IMR-90 (cell line): ENCODE measurements around the gene FBN1. TPM values are rescaled to one million over a fixed set of nuclear protein-coding genes. Genes with fewer than 3 reads are reported as not detected.
A peak's percentile ranks its signal among the peaks of the same experiment; 100 is the strongest.

Experiments
- ATAC-seq: fragments of 200-7000 bp; cut with Tn5 transposase; 2 replicates; pipeline ENCODE4 v1.9.1; 2020; ENCODE audit warnings: low read depth, mild to moderate bottlenecking, moderate library complexity
- BruUV-seq: library from RNA; stranded (reverse); fragments of 400-500 nt; replicated peaks from 2 replicates; lab custom pipeline; 2021; lab: Mats Ljungman, UMichigan
- CTCF ChIA-PET: fragments of 300-600 bp; formaldehyde crosslinking; extraction: SDS; loops from one replicate; lab custom pipeline; 2021; ENCODE audit warnings: antibody characterized with exemption; lab: Yijun Ruan, JAX
- POLR2A ChIA-PET: fragments of 300-600 bp; sonication (Branson Sonifier 250); formaldehyde crosslinking; loops from one replicate; lab custom pipeline; 2022; ENCODE audit warnings: antibody characterized with exemption; ENCODE audit not compliant: unreplicated experiment; lab: Charles Lee
- DNase-seq: peaks from one replicate; pipeline ENCODE4 v3.0.0; 2013
- H2AFZ ChIP-seq: replicated peaks from 2 replicates; pipeline ENCODE3; 2013; ENCODE audit warnings: low read length, mild to moderate bottlenecking; ENCODE audit not compliant: poor library complexity
- H2AK5ac ChIP-seq: 2 replicates; pipeline ENCODE4 v1.6.1; 2013; ENCODE audit warnings: low read depth, low read length, inconsistent platforms
- H2AK9ac ChIP-seq: replicated peaks from 2 replicates; pipeline ENCODE3; 2013; ENCODE audit warnings: mild to moderate bottlenecking, low read depth, low read length, moderate library complexity; ENCODE audit not compliant: poor library complexity
- H2BK120ac ChIP-seq: 2 replicates; pipeline ENCODE4 v1.6.1; 2013; ENCODE audit warnings: low read depth, low read length, inconsistent platforms
- H2BK15ac ChIP-seq: 3 replicates; pipeline ENCODE4 v1.6.1; 2013; ENCODE audit warnings: low read depth, low read length, inconsistent platforms
- H2BK20ac ChIP-seq: 2 replicates; pipeline ENCODE4 v1.6.1; 2013; ENCODE audit warnings: low read depth, mild to moderate bottlenecking, inconsistent platforms, low read length, moderate library complexity
- H2BK5ac ChIP-seq: 2 replicates; pipeline ENCODE4 v1.6.1; 2013; ENCODE audit warnings: mild to moderate bottlenecking, low read depth, low read length, inconsistent platforms; ENCODE audit not compliant: poor library complexity, severe bottlenecking
- H3K14ac ChIP-seq: replicated peaks from 2 replicates; pipeline ENCODE4 v1.6.1; 2013; ENCODE audit warnings: low read depth, low read length, inconsistent platforms
- H3K18ac ChIP-seq: 2 replicates; pipeline ENCODE4 v1.6.1; 2013; ENCODE audit warnings: low read depth, low read length, control low read depth
- H3K23ac ChIP-seq: 2 replicates; pipeline ENCODE4 v1.6.1; 2013; ENCODE audit warnings: low read depth, low read length, inconsistent platforms
- H3K27ac ChIP-seq: 2 replicates; pipeline ENCODE4 v1.5.1; 2013; ENCODE audit warnings: mild to moderate bottlenecking, control low read depth, low read length; ENCODE audit not compliant: insufficient read depth
- H3K27me3 ChIP-seq: 2 replicates; pipeline ENCODE4 v1.6.1; 2013; ENCODE audit warnings: low read length; ENCODE audit not compliant: control insufficient read depth, insufficient read depth
- H3K36me3 ChIP-seq: 2 replicates; pipeline ENCODE4 v1.6.1; 2013; ENCODE audit warnings: low read length, mixed read lengths; ENCODE audit not compliant: control insufficient read depth, insufficient read depth
- H3K4ac ChIP-seq: 2 replicates; pipeline ENCODE4 v1.6.1; 2013; ENCODE audit warnings: low read depth, low read length, inconsistent platforms
- H3K4me1 ChIP-seq: 2 replicates; pipeline ENCODE4 v1.6.1; 2013; ENCODE audit warnings: low read length, mixed read lengths; ENCODE audit not compliant: control insufficient read depth, insufficient read depth
- H3K4me2 ChIP-seq: 2 replicates; pipeline ENCODE4 v1.6.1; 2013; ENCODE audit warnings: low read depth, mild to moderate bottlenecking, control low read depth, low read length, moderate library complexity
- H3K4me3 ChIP-seq: 2 replicates; pipeline ENCODE4 v1.5.1; 2013; ENCODE audit warnings: low read depth, mild to moderate bottlenecking, control low read depth, low read length, moderate library complexity; ENCODE audit not compliant: insufficient read depth
- H3K56ac ChIP-seq: 2 replicates; pipeline ENCODE4 v1.6.1; 2013; ENCODE audit warnings: low read length, inconsistent platforms; ENCODE audit not compliant: insufficient read depth; ENCODE audit errors: extremely low read depth
- H3K79me1 ChIP-seq, 2 experiments: 2 replicates each; pipeline ENCODE4 v1.6.1; 2013; ENCODE audit warnings: low read length in 2 of 2, inconsistent platforms in 1 of 2, low read depth in 1 of 2
- H3K9ac ChIP-seq: 2 replicates; pipeline ENCODE4 v1.6.1; 2013; ENCODE audit warnings: low read depth, low read length, control low read depth
- H3K9me1 ChIP-seq: 2 replicates; pipeline ENCODE4 v1.6.1; 2013; ENCODE audit warnings: low read length, inconsistent platforms; ENCODE audit not compliant: insufficient read depth
- H3K9me3 ChIP-seq: 2 replicates; pipeline ENCODE4 v1.6.1; 2013; ENCODE audit warnings: low read length; ENCODE audit not compliant: control insufficient read depth, insufficient read depth
- H4K20me1 ChIP-seq: 2 replicates; pipeline ENCODE4 v1.6.1; 2013; ENCODE audit warnings: low read length, inconsistent platforms; ENCODE audit not compliant: insufficient read depth
- H4K5ac ChIP-seq: 2 replicates; pipeline ENCODE4 v1.6.1; 2013; ENCODE audit warnings: mild to moderate bottlenecking, low read depth, low read length, control low read depth
- H4K8ac ChIP-seq, 2 experiments: 2 replicates each; pipeline ENCODE4 v1.6.1; 2013; ENCODE audit warnings: low read depth in 2 of 2, low read length in 2 of 2, control low read depth in 1 of 2, inconsistent platforms in 1 of 2
- H4K91ac ChIP-seq: 2 replicates; pipeline ENCODE4 v1.6.1; 2013; ENCODE audit warnings: low read depth, low read length, inconsistent platforms; ENCODE audit not compliant: insufficient read depth
- NFE2L2 ChIP-seq: fragments of 150-350 bp; IDR thresholded peaks from 2 replicates; pipeline ENCODE4 v1.6.1; 2016; ENCODE audit warnings: low read depth, mild to moderate bottlenecking, low read length
- RCOR1 ChIP-seq: IDR thresholded peaks from 2 replicates; pipeline ENCODE4 v1.6.1; 2012; ENCODE audit warnings: mild to moderate bottlenecking, low read length, improper control_type of control experiment; ENCODE audit not compliant: insufficient replicate concordance
- WGBS, 2 experiments: methylation state at CpG; one replicate each; pipeline versions ENCODE4 v1.1.5 to v1.1.7; 2013; ENCODE audit warnings: missing lambda C conversion rate in 2 of 2; ENCODE audit not compliant: insufficient read length in 1 of 2; ENCODE audit errors: extremely low coverage in 2 of 2; 5-methylcytosine and 5-hydroxymethylcytosine counted together
- dilution Hi-C: fragments of 300-500 bp; cut with HindIII; formaldehyde crosslinking; loops from one replicate; pipeline ENCODE4 v1.14.3; 2018; ENCODE audit warnings: low sequenced_read_pairs; ENCODE audit not compliant: unreplicated experiment
- in situ Hi-C: fragments of 300-500 bp; cut with MboI; formaldehyde crosslinking; loops from 3 replicates; pipeline ENCODE4 v1.14.3; 2019; ENCODE audit warnings: low sequenced_read_pairs, inconsistent platforms, mixed read lengths
- intact Hi-C: fragments of 100-400 bp; cut with micrococcal nuclease; formaldehyde crosslinking; loops from 2 replicates; pipeline ENCODE4 v1.10.0; 2022
- polyA plus RNA-seq, 3 experiments: library from polyadenylated mRNA; depleted of rRNA; stranded (reverse); fragments of >200 nt; gene quantifications; 2 replicates each; pipeline ENCODE4 v1.2.3, GENCODE V29; 2012; ENCODE audit warnings: low replicate concordance in 1 of 3
- total RNA-seq: library from RNA; depleted of rRNA; stranded (reverse); fragments of >200 nt; gene quantifications from 2 replicates; pipeline ENCODE4 v1.2.3, GENCODE V29; 2012

FBN1 gene
- total and polyA plus RNA-seq, 2 of the 4 experiments (the other 2 are of a cell fraction), result 134 to 283 TPM

GRCh38 chr15:48683991-48684765 is 38.7 kb upstream of the FBN1 start:
- CTCF ChIA-PET, result interaction anchor here (0.6 to 1.6 kb wide), 2 partner anchors 9 to 244 kb away, joined by 3 read pairs; no protein-coding TSS in a partner anchor
- no CpG with 5 or more reads among the region's 4 CpGs for WGBS, 2 experiments
- Histone ChIP-seq H3K23ac (no peak overlapping the region), H3K4me3 (no peak overlapping the region), H3K79me1 (no peaks in the 10 kb centered on the region; a peak in 1 of 4 replicates), H4K91ac (no peak overlapping the region; the same call in 1 of the 2 replicates), H3K9me3 (no peaks in the 10 kb centered on the region), H4K5ac (no peak overlapping the region), H2AK9ac (no peak overlapping the region), H2AFZ (no peak overlapping the region), H3K56ac (no peak overlapping the region), H2BK5ac (no peak overlapping the region), H3K36me3 (no peaks in the 10 kb centered on the region), H3K27ac (no peak overlapping the region), H3K4me2 (no peak overlapping the region), H3K14ac (no peak overlapping the region), H3K9me1 (peaks cover 20% of the 10 kb centered on the region), H3K4ac (peak overlapping the region; percentile 68; the same call in 1 of the 2 replicates), H3K18ac (no peak overlapping the region), H2BK20ac (peak overlapping the region; percentile 2; the same call in 1 of the 2 replicates), H2AK5ac (peak overlapping the region; percentile 67), H3K9ac (no peak overlapping the region), H4K8ac (no peak overlapping the region), H2BK15ac (peak overlapping the region; percentile 94; the same call in 1 of the 3 replicates), H3K27me3 (no peaks in the 10 kb centered on the region), H3K4me1 (peaks cover 7% of the 10 kb centered on the region), H4K20me1 (no peaks in the 10 kb centered on the region), H2BK120ac (peak overlapping the region; percentile 49)
- dilution Hi-C loops (no loop called here), in situ Hi-C loops (no loop called here), intact Hi-C loops (no loop called here)
- BruUV-seq, result no TSS peak
- TF ChIP-seq NFE2L2, result no peak
- TF ChIP-seq RCOR1, result no peak
- no peak for DNase-seq
- POLR2A ChIA-PET, result no interaction called here
- no peak for ATAC-seq
